HEK293 (cell line): ENCODE results near the gene FGF22.

Experiments
- BCL11B ChIP-seq: fragments of 450-650 bp; formaldehyde crosslinking; IDR thresholded peaks from 2 replicates; pipeline ENCODE4 v1.5.1; 2016; ENCODE audit warnings: low read depth, missing biosample characterization, missing genetic modification characterization
- KLF1 ChIP-seq: fragments of 450-650 bp; formaldehyde crosslinking; IDR thresholded peaks from 2 replicates; pipeline ENCODE4 v1.5.1; 2016; ENCODE audit warnings: missing biosample characterization, missing genetic modification characterization
- KLF7 ChIP-seq: fragments of 450-650 bp; formaldehyde crosslinking; IDR thresholded peaks from 2 replicates; pipeline ENCODE4 v1.5.1; 2016; ENCODE audit warnings: missing biosample characterization, missing genetic modification characterization, borderline replicate concordance
- OVOL3 ChIP-seq: fragments of 450-650 bp; formaldehyde crosslinking; IDR thresholded peaks from 2 replicates; pipeline ENCODE4 v1.5.1; 2016; ENCODE audit warnings: missing biosample characterization, missing genetic modification characterization
- REPIN1 ChIP-seq: fragments of 450-650 bp; formaldehyde crosslinking; IDR thresholded peaks from 2 replicates; pipeline ENCODE4 v1.5.1; 2017; ENCODE audit warnings: missing biosample characterization, missing genetic modification characterization, low read depth
- SETDB1 ChIP-seq: IDR thresholded peaks from one replicate; pipeline ENCODE4 v1.6.1; 2017; ENCODE audit warnings: mild to moderate bottlenecking, low read length, moderate library complexity, mixed read lengths; ENCODE audit not compliant: insufficient read length
- ZBTB21 ChIP-seq: fragments of 450-650 bp; formaldehyde crosslinking; IDR thresholded peaks from 2 replicates; pipeline ENCODE4 v1.5.1; 2017; ENCODE audit warnings: missing biosample characterization, missing genetic modification characterization
- ZBTB48 ChIP-seq: fragments of 450-650 bp; formaldehyde crosslinking; IDR thresholded peaks from 2 replicates; pipeline ENCODE4 v1.5.1; 2016; ENCODE audit warnings: missing biosample characterization, missing genetic modification characterization
- ZBTB7A ChIP-seq: fragments of 450-650 bp; formaldehyde crosslinking; IDR thresholded peaks from 2 replicates; pipeline ENCODE4 v1.5.1; 2016; ENCODE audit warnings: low read depth, missing biosample characterization, missing genetic modification characterization
- ZEB2 ChIP-seq: fragments of 450-650 bp; formaldehyde crosslinking; IDR thresholded peaks from 2 replicates; pipeline ENCODE4 v1.5.1; 2016; ENCODE audit warnings: missing biosample characterization, missing genetic modification characterization
- ZIC2 ChIP-seq: fragments of 450-650 bp; formaldehyde crosslinking; IDR thresholded peaks from 2 replicates; pipeline ENCODE4 v1.5.1; 2016; ENCODE audit warnings: missing biosample characterization, missing genetic modification characterization
- ZNF112 ChIP-seq: fragments of 450-650 bp; formaldehyde crosslinking; IDR thresholded peaks from 2 replicates; pipeline ENCODE4 v1.5.0; 2017; ENCODE audit warnings: missing biosample characterization, missing genetic modification characterization
- ZNF140 ChIP-seq: fragments of 450-650 bp; formaldehyde crosslinking; IDR thresholded peaks from 2 replicates; pipeline ENCODE4 v1.5.1; 2016; ENCODE audit warnings: missing biosample characterization, missing genetic modification characterization
- ZNF16 ChIP-seq: fragments of 450-650 bp; formaldehyde crosslinking; IDR thresholded peaks from 2 replicates; pipeline ENCODE4 v1.5.1; 2016; ENCODE audit warnings: low read depth, missing biosample characterization, missing genetic modification characterization
- ZNF174 ChIP-seq: fragments of 450-650 bp; formaldehyde crosslinking; IDR thresholded peaks from 2 replicates; pipeline ENCODE4 v1.5.0; 2017; ENCODE audit warnings: missing biosample characterization, mild to moderate bottlenecking, missing genetic modification characterization
- ZNF211 ChIP-seq: fragments of 450-650 bp; formaldehyde crosslinking; IDR thresholded peaks from 2 replicates; pipeline ENCODE4 v1.5.1; 2016; ENCODE audit warnings: low read depth, missing biosample characterization, missing genetic modification characterization
- ZNF214 ChIP-seq: fragments of 450-650 bp; formaldehyde crosslinking; IDR thresholded peaks from 2 replicates; pipeline ENCODE4 v1.5.1; 2017; ENCODE audit warnings: missing biosample characterization, mild to moderate bottlenecking, missing genetic modification characterization, borderline replicate concordance
- ZNF248 ChIP-seq: fragments of 450-650 bp; formaldehyde crosslinking; IDR thresholded peaks from 2 replicates; pipeline ENCODE4 v1.5.1; 2017; ENCODE audit warnings: missing biosample characterization, missing genetic modification characterization
- ZNF302 ChIP-seq: fragments of 450-650 bp; formaldehyde crosslinking; IDR thresholded peaks from 2 replicates; pipeline ENCODE4 v1.5.1; 2016; ENCODE audit warnings: missing biosample characterization, missing genetic modification characterization, low read depth
- ZNF521 ChIP-seq: fragments of 450-650 bp; formaldehyde crosslinking; IDR thresholded peaks from 2 replicates; pipeline ENCODE4 v1.5.1; 2017; ENCODE audit warnings: missing biosample characterization, mild to moderate bottlenecking, missing genetic modification characterization
- ZNF555 ChIP-seq: fragments of 450-650 bp; formaldehyde crosslinking; conservative IDR thresholded peaks from 2 replicates; pipeline ENCODE4 v1.5.1; 2017; ENCODE audit warnings: missing biosample characterization, mild to moderate bottlenecking, missing genetic modification characterization, inconsistent platforms
- ZNF664 ChIP-seq: fragments of 450-650 bp; formaldehyde crosslinking; IDR thresholded peaks from 2 replicates; pipeline ENCODE4 v1.5.1; 2016; ENCODE audit warnings: missing biosample characterization, missing genetic modification characterization
- ZNF677 ChIP-seq: fragments of 450-650 bp; IDR thresholded peaks from 2 replicates; pipeline ENCODE4 v1.5.0; 2018; ENCODE audit warnings: missing biosample characterization, mild to moderate bottlenecking, missing genetic modification characterization, moderate library complexity
- ZNF707 ChIP-seq: fragments of 450-650 bp; formaldehyde crosslinking; IDR thresholded peaks from 2 replicates; pipeline ENCODE4 v1.5.1; 2016; ENCODE audit warnings: missing biosample characterization, missing genetic modification characterization
- TF ChIP-seq, protein P1 (sequence below): fragments of 450-650 bp; formaldehyde crosslinking; IDR thresholded peaks from 2 replicates; pipeline ENCODE4 v1.5.1; 2016; ENCODE audit warnings: missing biosample characterization, missing genetic modification characterization, borderline replicate concordance
- TF ChIP-seq, protein P2 (sequence below): fragments of 450-650 bp; formaldehyde crosslinking; IDR thresholded peaks from 2 replicates; pipeline ENCODE4; 2016; ENCODE audit warnings: missing biosample characterization, missing genetic modification characterization
- TF ChIP-seq, protein P3 (sequence below): fragments of 450-650 bp; formaldehyde crosslinking; IDR thresholded peaks from 2 replicates; pipeline ENCODE4 v1.5.1; 2016; ENCODE audit warnings: missing biosample characterization, missing genetic modification characterization
- TF ChIP-seq, protein P4 (sequence below): sonication (generic); formaldehyde crosslinking; IDR thresholded peaks from 2 replicates; pipeline ENCODE4 v1.8.1; 2022; ENCODE audit warnings: mild to moderate bottlenecking, moderate library complexity, missing genetic modification reagents
- TF ChIP-seq, protein P5 (sequence below): fragments of 450-650 bp; formaldehyde crosslinking; IDR thresholded peaks from 2 replicates; pipeline ENCODE4 v1.5.1; 2016; ENCODE audit warnings: missing biosample characterization, missing genetic modification characterization
- TF ChIP-seq, protein P6 (sequence below): fragments of 450-650 bp; formaldehyde crosslinking; IDR thresholded peaks from 2 replicates; pipeline ENCODE4 v1.5.1; 2016; ENCODE audit warnings: missing biosample characterization, missing genetic modification characterization
- TF ChIP-seq, protein P7 (sequence below): fragments of 450-650 bp; formaldehyde crosslinking; IDR thresholded peaks from 2 replicates; pipeline ENCODE4 v1.5.1; 2017; ENCODE audit warnings: missing biosample characterization, missing genetic modification characterization

Gene FGF22

DNA sequence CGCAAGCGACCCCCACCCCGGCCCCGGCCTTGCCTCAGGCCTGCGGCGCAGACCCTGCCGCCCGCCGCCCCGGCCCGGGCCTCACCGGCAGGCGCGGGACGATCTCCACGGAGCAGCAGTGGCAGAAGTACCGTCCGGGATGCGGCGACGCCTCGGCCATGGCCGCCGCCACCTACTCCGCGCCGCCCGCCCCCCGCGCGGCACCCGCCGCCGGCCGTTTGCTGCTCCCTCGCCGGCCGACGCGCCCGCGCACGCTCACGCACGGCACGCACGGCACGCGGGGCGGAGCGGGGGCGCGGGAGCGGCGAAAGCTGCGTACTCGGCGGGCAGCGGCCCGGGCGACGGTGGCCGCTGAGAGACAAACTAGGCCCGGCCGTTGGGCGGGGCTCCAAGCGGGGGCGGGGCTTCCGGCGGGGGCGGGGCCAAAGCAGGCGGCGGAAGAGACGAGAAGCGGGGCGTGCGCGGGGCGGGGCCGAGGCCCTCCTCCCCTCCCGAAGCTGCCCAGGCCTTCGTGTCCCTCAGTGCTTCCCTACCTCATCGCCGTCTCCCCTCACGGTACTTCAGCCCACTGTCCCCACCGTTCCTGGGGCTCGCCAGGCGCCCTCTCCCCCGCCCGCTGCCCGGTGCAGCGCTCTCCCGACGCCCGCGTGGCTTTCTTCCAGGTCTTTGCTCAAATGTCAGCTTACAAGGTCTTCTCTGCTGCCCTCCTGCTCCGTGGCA lies 23.4 kb downstream of the FGF22 start, which contains the start of gene RNF126 (continued):
- no peak for TF ChIP-seq ZNF521 (tag by site-specific recombination)
- TF ChIP-seq ZIC2 (tag by site-specific recombination): no peak
- TF ChIP-seq, protein P1, sequence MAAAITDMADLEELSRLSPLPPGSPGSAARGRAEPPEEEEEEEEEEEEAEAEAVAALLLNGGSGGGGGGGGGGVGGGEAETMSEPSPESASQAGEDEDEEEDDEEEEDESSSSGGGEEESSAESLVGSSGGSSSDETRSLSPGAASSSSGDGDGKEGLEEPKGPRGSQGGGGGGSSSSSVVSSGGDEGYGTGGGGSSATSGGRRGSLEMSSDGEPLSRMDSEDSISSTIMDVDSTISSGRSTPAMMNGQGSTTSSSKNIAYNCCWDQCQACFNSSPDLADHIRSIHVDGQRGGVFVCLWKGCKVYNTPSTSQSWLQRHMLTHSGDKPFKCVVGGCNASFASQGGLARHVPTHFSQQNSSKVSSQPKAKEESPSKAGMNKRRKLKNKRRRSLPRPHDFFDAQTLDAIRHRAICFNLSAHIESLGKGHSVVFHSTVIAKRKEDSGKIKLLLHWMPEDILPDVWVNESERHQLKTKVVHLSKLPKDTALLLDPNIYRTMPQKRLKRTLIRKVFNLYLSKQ (tag by site-specific recombination): no peak
- TF ChIP-seq ZNF174 (tag by site-specific recombination): no peak
- no peak for TF ChIP-seq ZNF302
- TF ChIP-seq, protein P2, sequence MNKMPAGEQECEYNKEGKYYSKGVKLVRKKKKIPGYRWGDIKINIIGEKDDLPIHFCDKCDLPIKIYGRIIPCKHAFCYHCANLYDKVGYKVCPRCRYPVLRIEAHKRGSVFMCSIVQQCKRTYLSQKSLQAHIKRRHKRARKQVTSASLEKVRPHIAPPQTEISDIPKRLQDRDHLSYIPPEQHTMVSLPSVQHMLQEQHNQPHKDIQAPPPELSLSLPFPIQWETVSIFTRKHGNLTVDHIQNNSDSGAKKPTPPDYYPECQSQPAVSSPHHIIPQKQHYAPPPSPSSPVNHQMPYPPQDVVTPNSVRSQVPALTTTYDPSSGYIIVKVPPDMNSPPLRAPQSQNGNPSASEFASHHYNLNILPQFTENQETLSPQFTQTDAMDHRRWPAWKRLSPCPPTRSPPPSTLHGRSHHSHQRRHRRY (tag by site-specific recombination): no peak
- TF ChIP-seq, protein P3, sequence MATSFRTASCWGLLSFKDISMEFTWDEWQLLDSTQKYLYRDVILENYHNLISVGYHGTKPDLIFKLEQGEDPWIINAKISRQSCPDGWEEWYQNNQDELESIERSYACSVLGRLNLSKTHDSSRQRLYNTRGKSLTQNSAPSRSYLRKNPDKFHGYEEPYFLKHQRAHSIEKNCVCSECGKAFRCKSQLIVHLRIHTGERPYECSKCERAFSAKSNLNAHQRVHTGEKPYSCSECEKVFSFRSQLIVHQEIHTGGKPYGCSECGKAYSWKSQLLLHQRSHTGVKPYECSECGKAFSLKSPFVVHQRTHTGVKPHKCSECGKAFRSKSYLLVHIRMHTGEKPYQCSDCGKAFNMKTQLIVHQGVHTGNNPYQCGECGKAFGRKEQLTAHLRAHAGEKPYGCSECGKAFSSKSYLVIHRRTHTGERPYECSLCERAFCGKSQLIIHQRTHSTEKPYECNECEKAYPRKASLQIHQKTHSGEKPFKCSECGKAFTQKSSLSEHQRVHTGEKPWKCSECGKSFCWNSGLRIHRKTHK: no peak
- no peak for TF ChIP-seq ZNF555
- 0 out of 2 replicates have a peak, but pooled peaks have one; percentile 44 for TF ChIP-seq KLF7 (tag by site-specific recombination)
- no peak for TF ChIP-seq ZNF664 (tag by site-specific recombination)
- TF ChIP-seq ZNF707 (tag by site-specific recombination): no peak
- no peak for TF ChIP-seq ZBTB7A (tag by site-specific recombination)
- TF ChIP-seq, protein P4, sequence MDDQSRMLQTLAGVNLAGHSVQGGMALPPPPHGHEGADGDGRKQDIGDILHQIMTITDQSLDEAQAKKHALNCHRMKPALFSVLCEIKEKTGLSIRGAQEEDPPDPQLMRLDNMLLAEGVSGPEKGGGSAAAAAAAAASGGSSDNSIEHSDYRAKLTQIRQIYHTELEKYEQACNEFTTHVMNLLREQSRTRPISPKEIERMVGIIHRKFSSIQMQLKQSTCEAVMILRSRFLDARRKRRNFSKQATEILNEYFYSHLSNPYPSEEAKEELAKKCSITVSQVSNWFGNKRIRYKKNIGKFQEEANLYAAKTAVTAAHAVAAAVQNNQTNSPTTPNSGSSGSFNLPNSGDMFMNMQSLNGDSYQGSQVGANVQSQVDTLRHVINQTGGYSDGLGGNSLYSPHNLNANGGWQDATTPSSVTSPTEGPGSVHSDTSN (CRISPR knock-in tag): no peak
- no peak for TF ChIP-seq ZBTB21 (tag by site-specific recombination)
- no peak for TF ChIP-seq SETDB1
- TF ChIP-seq, protein P5, sequence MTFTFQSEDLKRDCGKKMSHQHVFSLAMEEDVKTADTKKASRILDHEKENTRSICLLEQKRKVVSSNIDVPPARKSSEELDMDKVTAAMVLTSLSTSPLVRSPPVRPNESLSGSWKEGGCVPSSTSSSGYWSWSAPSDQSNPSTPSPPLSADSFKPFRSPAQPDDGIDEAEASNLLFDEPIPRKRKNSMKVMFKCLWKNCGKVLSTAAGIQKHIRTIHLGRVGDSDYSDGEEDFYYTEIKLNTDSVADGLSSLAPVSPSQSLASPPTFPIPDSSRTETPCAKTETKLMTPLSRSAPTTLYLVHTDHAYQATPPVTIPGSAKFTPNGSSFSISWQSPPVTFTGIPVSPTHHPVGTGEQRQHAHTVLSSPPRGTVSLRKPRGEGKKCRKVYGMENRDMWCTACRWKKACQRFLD (tag by site-specific recombination): no peak
- TF ChIP-seq ZNF214 (tag by site-specific recombination): no peak
- TF ChIP-seq BCL11B (tag by site-specific recombination): no peak
- no peak for TF ChIP-seq ZBTB48 (tag by site-specific recombination)
- TF ChIP-seq ZNF16 (tag by site-specific recombination): no peak
- TF ChIP-seq ZEB2 (tag by site-specific recombination): peak; percentile 28; the same call in 1 of the 2 replicates
- TF ChIP-seq ZNF248: no peak
- no peak for TF ChIP-seq OVOL3 (tag by site-specific recombination)
- TF ChIP-seq, protein P6, sequence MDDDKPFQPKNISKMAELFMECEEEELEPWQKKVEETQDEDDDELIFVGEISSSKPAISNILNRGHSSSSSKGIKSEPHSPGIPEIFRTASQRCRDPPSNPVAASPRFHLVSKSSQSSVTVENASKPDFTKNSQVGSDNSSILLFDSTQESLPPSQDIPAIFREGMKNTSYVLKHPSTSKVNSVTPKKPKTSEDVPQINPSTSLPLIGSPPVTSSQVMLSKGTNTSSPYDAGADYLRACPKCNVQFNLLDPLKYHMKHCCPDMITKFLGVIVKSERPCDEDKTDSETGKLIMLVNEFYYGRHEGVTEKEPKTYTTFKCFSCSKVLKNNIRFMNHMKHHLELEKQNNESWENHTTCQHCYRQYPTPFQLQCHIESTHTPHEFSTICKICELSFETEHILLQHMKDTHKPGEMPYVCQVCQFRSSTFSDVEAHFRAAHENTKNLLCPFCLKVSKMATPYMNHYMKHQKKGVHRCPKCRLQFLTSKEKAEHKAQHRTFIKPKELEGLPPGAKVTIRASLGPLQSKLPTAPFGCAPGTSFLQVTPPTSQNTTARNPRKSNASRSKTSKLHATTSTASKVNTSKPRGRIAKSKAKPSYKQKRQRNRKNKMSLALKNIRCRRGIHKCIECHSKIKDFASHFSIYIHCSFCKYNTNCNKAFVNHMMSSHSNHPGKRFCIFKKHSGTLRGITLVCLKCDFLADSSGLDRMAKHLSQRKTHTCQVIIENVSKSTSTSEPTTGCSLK (tag by site-specific recombination): no peak
- no peak for TF ChIP-seq ZNF112 (tag by site-specific recombination)
- TF ChIP-seq ZNF677 (tag by site-specific recombination): no peak
- TF ChIP-seq ZNF211: no peak
- TF ChIP-seq ZNF140 (tag by site-specific recombination): no peak
- no peak for TF ChIP-seq REPIN1
- TF ChIP-seq, protein P7, sequence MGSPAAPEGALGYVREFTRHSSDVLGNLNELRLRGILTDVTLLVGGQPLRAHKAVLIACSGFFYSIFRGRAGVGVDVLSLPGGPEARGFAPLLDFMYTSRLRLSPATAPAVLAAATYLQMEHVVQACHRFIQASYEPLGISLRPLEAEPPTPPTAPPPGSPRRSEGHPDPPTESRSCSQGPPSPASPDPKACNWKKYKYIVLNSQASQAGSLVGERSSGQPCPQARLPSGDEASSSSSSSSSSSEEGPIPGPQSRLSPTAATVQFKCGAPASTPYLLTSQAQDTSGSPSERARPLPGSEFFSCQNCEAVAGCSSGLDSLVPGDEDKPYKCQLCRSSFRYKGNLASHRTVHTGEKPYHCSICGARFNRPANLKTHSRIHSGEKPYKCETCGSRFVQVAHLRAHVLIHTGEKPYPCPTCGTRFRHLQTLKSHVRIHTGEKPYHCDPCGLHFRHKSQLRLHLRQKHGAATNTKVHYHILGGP (tag by site-specific recombination): no peak
- peak; percentile 31; the same call in 1 of the 2 replicates for TF ChIP-seq KLF1 (tag by site-specific recombination)
